Type B pancreatic cell (in vitro differentiated cells): ENCODE results near the gene CHTF8. TPM values are rescaled to one million over a fixed set of nuclear protein-coding genes. Genes with fewer than 3 reads are reported as not detected.

Source experiments
- DNase-seq: peaks from one replicate; pipeline ENCODE4 v3.0.0; 2021; ENCODE audit warnings: mixed read lengths; ENCODE audit not compliant: unreplicated experiment; ENCODE audit errors: extremely low spot score
- H3K27ac Mint-ChIP-seq: 2 replicates; pipeline ENCODE4 v1.8.0; 2021; ENCODE audit warnings: mild to moderate bottlenecking, mixed read lengths
- H3K27me3 Mint-ChIP-seq: 2 replicates; pipeline ENCODE4 v1.8.0; 2021; ENCODE audit warnings: mixed read lengths
- H3K36me3 Mint-ChIP-seq: 2 replicates; pipeline ENCODE4 v1.8.0; 2021; ENCODE audit warnings: mixed read lengths
- H3K4me1 Mint-ChIP-seq: one replicate; pipeline ENCODE4 v1.8.0; 2021; ENCODE audit warnings: mixed read lengths; ENCODE audit not compliant: unreplicated experiment
- H3K4me3 Mint-ChIP-seq: 2 replicates; pipeline ENCODE4 v1.8.0; 2021; ENCODE audit warnings: mild to moderate bottlenecking, mixed read lengths
- H3K9me3 Mint-ChIP-seq: 2 replicates; pipeline ENCODE4 v1.8.0; 2021; ENCODE audit warnings: mixed read lengths
- total RNA-seq: library from RNA; stranded (reverse); gene quantifications from 2 replicates; pipeline ENCODE4 v1.2.1, GENCODE V29; 2021; ENCODE audit warnings: low replicate concordance
- TF ChIP-seq, protein P1 (sequence below): fragments of 200-600 bp; sonication (generic); conservative IDR thresholded peaks from 2 replicates; pipeline ENCODE4 v1.5.0; 2021; ENCODE audit warnings: antibody characterized with exemption, mild to moderate bottlenecking

CHTF8 gene
- total RNA-seq, 1 donor from 2014 or later, result 131 TPM

DNA sequence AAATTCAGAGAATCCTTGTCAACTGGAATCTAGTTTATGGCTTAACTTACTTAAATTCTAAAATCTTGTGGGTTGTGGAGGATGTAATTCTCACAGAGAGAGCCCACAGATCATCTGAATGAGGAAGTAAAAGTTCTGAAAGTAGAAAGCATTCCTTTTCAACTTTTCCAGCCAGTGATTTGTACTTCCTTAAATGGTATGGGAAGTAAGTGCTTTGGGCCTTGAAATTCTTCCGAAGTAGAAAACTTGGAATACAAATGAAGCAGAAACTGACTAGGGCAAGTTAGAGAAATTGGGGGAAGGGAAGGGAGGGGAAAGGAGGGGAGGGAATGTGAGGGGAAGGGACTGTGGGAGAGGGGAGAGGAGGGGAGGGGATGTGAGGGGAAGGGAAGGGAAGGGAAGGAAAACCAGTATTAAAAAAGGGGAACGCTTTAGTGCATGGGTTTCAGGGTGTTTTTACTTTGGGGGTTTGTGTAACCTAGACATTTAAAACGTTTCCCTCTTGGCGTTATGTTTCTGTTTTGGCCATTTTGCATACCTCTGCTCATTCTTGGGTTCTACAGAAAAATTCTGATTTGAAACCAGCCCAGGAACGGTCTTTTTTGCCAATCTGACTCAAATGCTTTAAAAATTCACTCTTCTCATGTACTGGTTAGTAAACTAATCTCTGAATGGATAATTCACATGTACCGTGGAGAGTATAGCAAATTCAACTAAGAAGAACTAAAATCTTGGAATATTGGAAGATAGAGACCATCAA lies 39.1 kb upstream of the CHTF8 start:
- TF ChIP-seq, protein P1, sequence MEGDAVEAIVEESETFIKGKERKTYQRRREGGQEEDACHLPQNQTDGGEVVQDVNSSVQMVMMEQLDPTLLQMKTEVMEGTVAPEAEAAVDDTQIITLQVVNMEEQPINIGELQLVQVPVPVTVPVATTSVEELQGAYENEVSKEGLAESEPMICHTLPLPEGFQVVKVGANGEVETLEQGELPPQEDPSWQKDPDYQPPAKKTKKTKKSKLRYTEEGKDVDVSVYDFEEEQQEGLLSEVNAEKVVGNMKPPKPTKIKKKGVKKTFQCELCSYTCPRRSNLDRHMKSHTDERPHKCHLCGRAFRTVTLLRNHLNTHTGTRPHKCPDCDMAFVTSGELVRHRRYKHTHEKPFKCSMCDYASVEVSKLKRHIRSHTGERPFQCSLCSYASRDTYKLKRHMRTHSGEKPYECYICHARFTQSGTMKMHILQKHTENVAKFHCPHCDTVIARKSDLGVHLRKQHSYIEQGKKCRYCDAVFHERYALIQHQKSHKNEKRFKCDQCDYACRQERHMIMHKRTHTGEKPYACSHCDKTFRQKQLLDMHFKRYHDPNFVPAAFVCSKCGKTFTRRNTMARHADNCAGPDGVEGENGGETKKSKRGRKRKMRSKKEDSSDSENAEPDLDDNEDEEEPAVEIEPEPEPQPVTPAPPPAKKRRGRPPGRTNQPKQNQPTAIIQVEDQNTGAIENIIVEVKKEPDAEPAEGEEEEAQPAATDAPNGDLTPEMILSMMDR, result no peak
- H3K27ac Mint-ChIP-seq, result peak overlapping the region; percentile 9
- peaks cover 24% of the 10 kb centered on the region for H3K36me3 Mint-ChIP-seq
- DNase-seq, result no peak
- no peak overlapping the region for H3K4me3 Mint-ChIP-seq
- H3K27me3 Mint-ChIP-seq, result no peaks in the 10 kb centered on the region
- peaks cover 10% of the 10 kb centered on the region for H3K4me1 Mint-ChIP-seq
- no peaks in the 10 kb centered on the region for H3K9me3 Mint-ChIP-seq

GRCh38 chr16:69169607-69170352 lies 37.4 kb upstream of the CHTF8 start:
- no peak overlapping the region for H3K4me3 Mint-ChIP-seq

DNA sequence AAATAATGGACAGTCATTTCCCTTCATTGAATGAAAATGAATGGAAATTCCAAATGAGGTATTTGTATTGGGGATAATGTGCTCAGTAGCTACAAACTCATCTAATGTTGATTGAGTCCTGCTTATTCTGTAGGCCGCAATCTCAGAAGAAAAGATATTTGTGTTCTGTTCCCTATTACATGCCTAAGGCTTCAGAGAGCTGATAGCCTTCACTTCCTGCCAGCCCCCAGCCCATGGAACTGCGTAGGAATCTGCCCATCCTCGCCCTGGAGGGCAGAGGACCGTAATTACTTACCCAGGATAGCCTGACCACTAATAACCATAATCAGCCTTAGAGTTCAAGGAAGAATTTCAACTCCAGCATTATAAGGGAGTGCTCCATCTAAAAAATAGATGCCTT lies 36.7 kb upstream of the CHTF8 start:
- H3K4me3 Mint-ChIP-seq, result no peak overlapping the region

More at GRCh38 chr16:69169607-69170352, 37.4 kb upstream of the CHTF8 start:
- Mint-ChIP-seq H3K27me3 (no peaks in the 10 kb centered on the region), H3K9me3 (no peaks in the 10 kb centered on the region), H3K27ac (no peak overlapping the region), H3K4me1 (peaks cover 10% of the 10 kb centered on the region), H3K36me3 (peaks cover 24% of the 10 kb centered on the region)
- TF ChIP-seq, protein P1, result no peak
- no peak for DNase-seq

DNA sequence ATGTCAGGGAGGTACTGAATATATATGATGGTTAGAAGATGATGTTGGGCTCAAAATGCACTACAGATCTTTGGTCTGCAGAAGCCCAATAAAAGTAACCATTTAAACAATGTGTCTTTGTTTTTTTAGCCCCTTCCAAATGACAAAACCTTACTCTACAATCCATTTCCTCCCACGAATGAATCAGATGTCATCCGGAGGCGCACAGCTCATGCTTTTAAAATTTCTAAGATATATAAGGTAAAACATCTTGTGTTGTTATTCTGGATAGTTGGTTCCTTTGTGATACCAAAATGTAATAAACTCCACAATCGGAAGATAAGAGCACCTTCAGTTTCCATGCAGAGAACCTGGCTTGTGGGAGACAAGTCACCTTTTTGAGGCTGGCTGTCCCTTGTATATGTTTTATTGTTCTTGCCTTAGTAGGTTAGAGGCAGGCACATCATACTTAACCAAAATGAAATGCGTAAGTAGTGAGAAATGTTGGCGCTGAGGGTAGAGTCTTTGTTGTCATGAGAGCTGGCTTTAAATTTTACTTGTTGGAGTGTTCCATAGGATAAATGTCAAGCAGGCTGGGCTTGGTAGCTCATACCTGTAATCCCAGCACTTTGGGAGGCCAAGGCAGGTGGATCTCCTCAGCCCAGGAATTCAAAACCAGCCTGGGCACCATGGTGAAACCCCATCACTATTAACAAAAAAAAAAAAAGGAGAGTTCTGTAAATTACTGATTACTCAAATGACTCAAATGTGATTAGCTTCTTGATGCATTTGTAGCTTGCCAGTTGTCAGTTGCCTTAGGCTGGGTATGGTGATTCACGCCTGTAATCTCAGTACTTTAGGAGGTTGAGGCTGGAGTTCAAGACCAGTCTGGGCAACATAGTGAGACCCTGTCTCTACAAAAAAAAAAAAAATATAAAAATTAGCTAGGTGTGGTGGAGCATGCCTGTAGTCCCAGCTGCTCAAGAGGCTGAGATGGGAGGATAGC lies 34.9 kb upstream of the CHTF8 start:
- H3K4me3 Mint-ChIP-seq, result no peak overlapping the region
- DNase-seq, result no peak
- no peaks in the 10 kb centered on the region for H3K9me3 Mint-ChIP-seq
- H3K36me3 Mint-ChIP-seq, result peaks cover 28% of the 10 kb centered on the region
- no peak overlapping the region for H3K27ac Mint-ChIP-seq
- H3K27me3 Mint-ChIP-seq, result no peaks in the 10 kb centered on the region
- H3K4me1 Mint-ChIP-seq, result peaks cover 5% of the 10 kb centered on the region
- TF ChIP-seq, protein P1, result no peak

More for the DNA sequence above, 36.7 kb upstream of the CHTF8 start:
- Mint-ChIP-seq H3K27me3 (no peaks in the 10 kb centered on the region), H3K36me3 (peaks cover 24% of the 10 kb centered on the region), H3K9me3 (no peaks in the 10 kb centered on the region), H3K27ac (peak overlapping the region; percentile 31), H3K4me1 (peaks cover 10% of the 10 kb centered on the region)
- no peak for DNase-seq
- TF ChIP-seq, protein P1, result no peak

DNA sequence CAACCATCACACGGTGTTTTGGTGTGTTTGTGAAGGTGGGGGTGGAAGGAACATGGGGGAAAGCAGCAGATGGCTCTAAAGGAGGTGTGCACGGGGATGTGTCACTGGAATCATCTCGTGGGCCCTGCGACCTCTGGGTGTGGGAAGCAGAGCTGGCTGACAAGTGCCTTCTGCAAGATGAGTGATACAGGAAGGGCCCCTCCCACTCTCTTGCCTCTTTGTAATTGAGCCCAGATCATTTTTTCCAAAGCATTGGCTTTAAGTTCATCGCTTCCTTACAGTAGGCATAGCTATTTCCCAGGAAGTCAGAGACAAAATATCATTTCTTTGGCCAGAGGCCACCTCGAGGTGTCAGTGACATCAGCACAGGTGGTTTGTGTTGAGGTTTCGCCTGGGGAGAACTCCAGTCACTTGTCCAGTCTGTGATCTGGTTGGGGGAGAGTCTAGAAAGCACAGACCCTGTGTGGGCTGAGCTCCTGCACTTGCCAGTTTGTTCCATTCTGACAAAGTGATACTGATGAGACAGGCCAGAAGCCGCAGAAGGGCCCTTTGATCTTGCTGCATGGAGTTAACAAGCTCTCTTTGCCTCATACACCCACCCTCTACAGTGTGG lies 33.9 kb upstream of the CHTF8 start:
- no peaks in the 10 kb centered on the region for H3K9me3 Mint-ChIP-seq
- TF ChIP-seq, protein P1, result no peak
- peaks cover 28% of the 10 kb centered on the region for H3K36me3 Mint-ChIP-seq
- no peaks in the 10 kb centered on the region for H3K27me3 Mint-ChIP-seq
- H3K4me3 Mint-ChIP-seq, result no peak overlapping the region
- H3K27ac Mint-ChIP-seq, result no peak overlapping the region
- peaks cover 5% of the 10 kb centered on the region for H3K4me1 Mint-ChIP-seq
- DNase-seq, result no peak
